ENCODE results near the gene FYN. TPM values are rescaled to one million over a fixed set of nuclear protein-coding genes. Genes with fewer than 3 reads are reported as not detected.

Gene FYN
- total RNA-seq, 1 donor from 2014 or later: 525 TPM

DNA sequence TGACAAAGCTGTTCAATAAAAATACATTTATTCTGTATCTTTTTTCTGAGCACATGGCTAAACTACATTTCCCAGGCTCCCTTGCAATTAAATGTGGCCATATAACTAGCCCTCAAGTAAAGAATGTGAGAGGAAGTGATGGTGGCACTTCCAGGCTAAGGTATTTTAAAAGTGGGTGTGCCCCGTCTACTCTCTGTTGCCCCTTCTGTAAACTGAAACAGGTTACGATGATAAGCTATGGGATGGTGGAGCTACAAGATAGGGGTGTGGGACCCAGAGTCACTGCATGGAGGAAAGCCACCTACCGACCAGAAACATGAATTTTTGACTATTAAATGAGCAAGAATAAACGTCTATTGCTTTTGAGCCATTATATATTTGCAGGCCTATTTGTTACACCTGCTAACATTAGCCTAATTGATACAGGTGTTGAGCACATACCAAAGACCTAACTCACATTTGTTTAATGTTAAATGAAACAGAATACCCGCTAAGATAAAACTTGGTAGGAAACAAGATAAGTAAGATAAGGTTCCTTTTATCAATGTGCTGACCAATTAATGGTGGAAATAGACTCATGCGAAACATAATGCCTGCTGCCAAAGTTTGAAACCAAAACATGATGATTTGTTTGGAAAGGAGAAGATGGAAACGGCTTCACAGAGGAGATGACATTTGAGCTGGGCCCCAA is 3.1 kb downstream of the FYN start:
- Mint-ChIP-seq H3K9me3 (ENCODE audit: unreplicated experiment) (peaks cover 23% of the 10 kb centered on the region), H3K4me1 (ENCODE audit: low read depth, unreplicated experiment) (peaks cover 48% of the 10 kb centered on the region), H3K36me3 (ENCODE audit: unreplicated experiment) (no peaks in the 10 kb centered on the region), H3K27me3 (ENCODE audit: unreplicated experiment) (peaks cover 14% of the 10 kb centered on the region), H3K27ac (ENCODE audit: unreplicated experiment) (peak overlapping the region; percentile 57), H3K4me3 (ENCODE audit: unreplicated experiment) (peak overlapping the region; percentile 99)
- TF ChIP-seq, protein P1, sequence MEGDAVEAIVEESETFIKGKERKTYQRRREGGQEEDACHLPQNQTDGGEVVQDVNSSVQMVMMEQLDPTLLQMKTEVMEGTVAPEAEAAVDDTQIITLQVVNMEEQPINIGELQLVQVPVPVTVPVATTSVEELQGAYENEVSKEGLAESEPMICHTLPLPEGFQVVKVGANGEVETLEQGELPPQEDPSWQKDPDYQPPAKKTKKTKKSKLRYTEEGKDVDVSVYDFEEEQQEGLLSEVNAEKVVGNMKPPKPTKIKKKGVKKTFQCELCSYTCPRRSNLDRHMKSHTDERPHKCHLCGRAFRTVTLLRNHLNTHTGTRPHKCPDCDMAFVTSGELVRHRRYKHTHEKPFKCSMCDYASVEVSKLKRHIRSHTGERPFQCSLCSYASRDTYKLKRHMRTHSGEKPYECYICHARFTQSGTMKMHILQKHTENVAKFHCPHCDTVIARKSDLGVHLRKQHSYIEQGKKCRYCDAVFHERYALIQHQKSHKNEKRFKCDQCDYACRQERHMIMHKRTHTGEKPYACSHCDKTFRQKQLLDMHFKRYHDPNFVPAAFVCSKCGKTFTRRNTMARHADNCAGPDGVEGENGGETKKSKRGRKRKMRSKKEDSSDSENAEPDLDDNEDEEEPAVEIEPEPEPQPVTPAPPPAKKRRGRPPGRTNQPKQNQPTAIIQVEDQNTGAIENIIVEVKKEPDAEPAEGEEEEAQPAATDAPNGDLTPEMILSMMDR (IDR thresholded peaks at IDR 0.05; ENCODE audit: partially characterized antibody, unreplicated experiment): no peak
- DNase-seq: no peak

DNA sequence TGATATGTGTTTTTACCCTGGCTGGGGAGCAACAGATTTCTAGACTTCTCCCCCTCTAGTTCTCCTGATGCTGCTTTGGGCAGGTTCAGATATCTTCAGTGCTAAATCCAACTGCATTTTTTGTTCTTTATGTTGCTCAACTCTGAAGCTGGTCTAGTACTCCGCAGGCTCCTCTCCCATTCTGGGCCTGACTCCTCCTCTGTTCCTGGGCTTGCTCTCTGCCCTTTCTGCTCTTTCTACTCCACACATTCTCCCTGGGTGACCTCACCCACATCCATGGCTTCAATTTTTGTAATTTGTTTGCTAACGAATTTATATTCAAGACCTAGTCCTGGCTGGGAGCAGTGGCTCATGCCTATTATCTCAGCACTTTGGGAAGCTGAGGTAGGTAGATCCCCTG is 6.4 kb downstream of the FYN start:
- Mint-ChIP-seq H3K4me1 (ENCODE audit: low read depth, unreplicated experiment) (peaks cover 65% of the 10 kb centered on the region), H3K9me3 (ENCODE audit: unreplicated experiment) (peaks cover 14% of the 10 kb centered on the region), H3K4me3 (ENCODE audit: unreplicated experiment) (peak overlapping the region; percentile 3), H3K27ac (ENCODE audit: unreplicated experiment) (peak overlapping the region; percentile 67), H3K27me3 (ENCODE audit: unreplicated experiment) (peaks cover 4% of the 10 kb centered on the region), H3K36me3 (ENCODE audit: unreplicated experiment) (no peaks in the 10 kb centered on the region)
- no peak for DNase-seq
- TF ChIP-seq, protein P1 (IDR thresholded peaks at IDR 0.05; ENCODE audit: partially characterized antibody, unreplicated experiment): no peak

DNA sequence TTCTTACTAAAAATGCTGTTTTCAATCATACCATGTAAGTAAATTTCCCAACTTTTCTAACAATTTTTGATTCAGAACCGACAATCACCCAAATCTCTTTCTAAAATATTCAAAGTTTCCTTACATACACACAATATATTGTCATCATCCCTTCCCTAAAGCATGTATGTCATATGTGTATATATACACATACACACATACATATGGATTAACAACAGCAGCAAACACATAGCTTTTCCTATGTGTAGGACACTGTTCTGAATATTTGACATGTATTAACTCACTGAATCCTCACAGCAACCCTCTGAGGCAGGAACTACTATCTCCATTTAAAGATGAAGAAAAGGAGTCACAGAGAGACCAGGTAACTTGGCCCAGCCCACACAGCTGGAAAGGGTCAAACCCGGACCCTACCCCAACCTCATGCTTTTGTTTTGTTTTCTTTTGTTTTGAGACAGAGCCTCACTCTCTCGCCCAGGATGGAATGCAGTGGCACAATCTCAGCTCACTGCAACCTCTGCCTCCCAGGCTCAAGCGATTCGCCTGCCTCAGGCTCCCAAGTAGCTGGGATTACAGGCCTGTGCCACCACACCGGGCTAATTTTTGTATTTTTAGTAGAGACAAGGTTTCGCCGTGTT is 7.2 kb downstream of the FYN start:
- DNase-seq: no peak
- Mint-ChIP-seq H3K36me3 (ENCODE audit: unreplicated experiment) (no peaks in the 10 kb centered on the region), H3K4me1 (ENCODE audit: low read depth, unreplicated experiment) (peaks cover 73% of the 10 kb centered on the region), H3K9me3 (ENCODE audit: unreplicated experiment) (peaks cover 6% of the 10 kb centered on the region), H3K27ac (ENCODE audit: unreplicated experiment) (no peak overlapping the region), H3K27me3 (ENCODE audit: unreplicated experiment) (peaks cover 4% of the 10 kb centered on the region), H3K4me3 (ENCODE audit: unreplicated experiment) (peak overlapping the region; percentile 22)
- TF ChIP-seq, protein P1 (IDR thresholded peaks at IDR 0.05; ENCODE audit: partially characterized antibody, unreplicated experiment): no peak

DNA sequence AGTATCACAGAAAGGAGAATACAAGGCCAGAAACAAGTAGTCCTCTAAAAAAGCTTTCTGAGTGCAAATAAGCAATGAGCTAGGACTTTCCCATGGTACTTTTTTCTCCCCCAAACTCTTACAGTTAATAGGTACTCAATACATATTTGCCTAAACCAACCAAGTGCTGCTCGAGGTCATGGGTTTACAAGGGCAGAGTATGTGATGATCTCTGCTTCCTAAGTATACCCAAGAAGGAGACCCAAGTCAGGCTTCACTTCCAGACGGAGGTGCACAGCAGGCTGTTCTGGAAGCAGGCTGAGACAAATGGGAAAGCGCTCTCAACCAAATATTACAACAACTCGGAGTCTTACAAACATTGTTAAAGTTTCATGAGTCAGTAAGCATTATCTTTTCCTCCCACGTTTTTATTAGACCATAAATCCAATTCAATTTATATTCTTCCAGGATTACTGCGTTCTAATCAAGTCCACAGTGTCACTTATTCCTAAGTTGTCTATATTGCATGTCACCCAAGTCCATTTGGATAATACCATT is 8.1 kb downstream of the FYN start:
- H3K36me3 Mint-ChIP-seq (ENCODE audit: unreplicated experiment): no peaks in the 10 kb centered on the region
- TF ChIP-seq, protein P1 (IDR thresholded peaks at IDR 0.05; ENCODE audit: partially characterized antibody, unreplicated experiment): no peak
- H3K4me3 Mint-ChIP-seq (ENCODE audit: unreplicated experiment): no peak overlapping the region
- peaks cover 4% of the 10 kb centered on the region for H3K9me3 Mint-ChIP-seq (ENCODE audit: unreplicated experiment)
- DNase-seq: no peak
- H3K4me1 Mint-ChIP-seq (ENCODE audit: low read depth, unreplicated experiment): peaks cover 74% of the 10 kb centered on the region
- peaks cover 4% of the 10 kb centered on the region for H3K27me3 Mint-ChIP-seq (ENCODE audit: unreplicated experiment)
- H3K27ac Mint-ChIP-seq (ENCODE audit: unreplicated experiment): no peak overlapping the region
